OCI-LY3 (cell line): Measurements from ENCODE around the gene CREBL2.

ENCODE experiments used
- H2AFZ ChIP-seq: fragments of 200-600, 300-600 bp; shearing (Covaris generic); 2 replicates; pipeline ENCODE4 v1.6.0; 2014; ENCODE audit warnings: antibody characterized with exemption, low read depth, low read length
- H3K27ac ChIP-seq: fragments of 200-600, 300-600 bp; sonication (generic); 2 replicates; pipeline ENCODE4 v1.5.1; 2014; ENCODE audit warnings: mild to moderate bottlenecking, low read length, moderate library complexity, mixed read lengths
- H3K27me3 ChIP-seq: fragments of 200-600, 300-600 bp; sonication (generic); 2 replicates; pipeline ENCODE4 v1.6.1; 2014; ENCODE audit warnings: low read depth, low read length, mixed read lengths
- H3K36me3 ChIP-seq: fragments of 200-600, 300-600 bp; sonication (generic); replicated peaks from 2 replicates; pipeline ENCODE3; 2014; ENCODE audit warnings: low read depth, low read length, mixed read lengths
- H3K4me1 ChIP-seq: fragments of 300-600, 200-600 bp; sonication (generic); 2 replicates; pipeline ENCODE4 v1.6.1; 2014; ENCODE audit warnings: low read length, mixed read lengths
- H3K4me2 ChIP-seq: fragments of 200-600, 300-600 bp; sonication (generic); 2 replicates; pipeline ENCODE4 v1.6.1; 2014; ENCODE audit warnings: low read length, mixed read lengths
- H3K4me3 ChIP-seq: fragments of 300-600, 200-600 bp; sonication (generic); 2 replicates; pipeline ENCODE4 v1.5.1; 2014; ENCODE audit warnings: antibody characterized with exemption, mild to moderate bottlenecking, low read length, moderate library complexity
- H3K79me2 ChIP-seq: fragments of 300-600, 200-600 bp; shearing (Covaris generic); 2 replicates; pipeline ENCODE4 v1.6.1; 2014; ENCODE audit warnings: mild to moderate bottlenecking, low read length, mixed read lengths
- H3K9ac ChIP-seq: fragments of 300-600, 200-600 bp; shearing (Covaris generic); 2 replicates; pipeline ENCODE4 v1.6.0; 2014; ENCODE audit warnings: mild to moderate bottlenecking, low read length, moderate library complexity
- H3K9me3 ChIP-seq: fragments of 200-600, 300-600 bp; shearing (Covaris generic); 2 replicates; pipeline ENCODE4 v1.6.1; 2014; ENCODE audit warnings: low read length, mixed read lengths; ENCODE audit not compliant: insufficient read depth
- H4K20me1 ChIP-seq: fragments of 200-600, 300-600 bp; sonication (generic); 2 replicates; pipeline ENCODE4 v1.6.1; 2016; ENCODE audit warnings: low read length, mixed read lengths; ENCODE audit not compliant: insufficient read depth
- CTCF ChIP-seq: fragments of 200-600, 300-600 bp; sonication (generic); IDR thresholded peaks from 2 replicates; pipeline ENCODE4 v1.5.1; 2014; ENCODE audit warnings: antibody characterized with exemption, low read length, low read depth
- EZH2phosphoT487 ChIP-seq: fragments of 200-600 bp; shearing (Covaris generic); IDR thresholded peaks from 2 replicates; pipeline ENCODE4 v1.6.1; 2018; ENCODE audit warnings: antibody characterized with exemption, mixed run types, low read depth

The CREBL2 gene

GRCh38 chr12:12663644-12664294, 52.1 kb downstream of the CREBL2 start:
- Histone ChIP-seq H3K9me3 (no peaks in the 10 kb centered on the region), H3K4me3 (no peak overlapping the region), H3K27me3 (peaks cover 4% of the 10 kb centered on the region; the same call in 1 of the 2 replicates), H3K4me1 (no peaks in the 10 kb centered on the region), H3K9ac (no peak overlapping the region), H3K4me2 (no peak overlapping the region), H3K36me3 (no peaks in the 10 kb centered on the region), H2AFZ (no peak overlapping the region), H4K20me1 (no peaks in the 10 kb centered on the region), H3K79me2 (no peaks in the 10 kb centered on the region), H3K27ac (no peak overlapping the region)
- TF ChIP-seq CTCF = no peak
- TF ChIP-seq EZH2phosphoT487 = no peak

GRCh38 chr12:12665194-12665593, 53.5 kb downstream of the CREBL2 start:
- H2AFZ ChIP-seq = no peak overlapping the region
- TF ChIP-seq CTCF (no peak), EZH2phosphoT487 (no peak)
- no peaks in the 10 kb centered on the region for H4K20me1 ChIP-seq
- no peaks in the 10 kb centered on the region for H3K36me3 ChIP-seq
- no peak overlapping the region for H3K4me2 ChIP-seq
- no peak overlapping the region for H3K9ac ChIP-seq
- H3K79me2 ChIP-seq = no peaks in the 10 kb centered on the region
- H3K4me1 ChIP-seq = no peaks in the 10 kb centered on the region
- H3K9me3 ChIP-seq = no peaks in the 10 kb centered on the region
- H3K27me3 ChIP-seq = peaks cover 4% of the 10 kb centered on the region; the same call in 1 of the 2 replicates
- no peak overlapping the region for H3K4me3 ChIP-seq
- H3K27ac ChIP-seq = no peak overlapping the region

- no peak overlapping the region for H3K9ac ChIP-seq
- peaks cover 4% of the 10 kb centered on the region; the same call in 1 of the 2 replicates for H3K27me3 ChIP-seq
- no peaks in the 10 kb centered on the region for H4K20me1 ChIP-seq
- no peaks in the 10 kb centered on the region for H3K9me3 ChIP-seq
- H3K4me1 ChIP-seq = no peaks in the 10 kb centered on the region
- no peak overlapping the region for H3K4me2 ChIP-seq
- no peak overlapping the region for H3K27ac ChIP-seq
- H3K36me3 ChIP-seq = no peaks in the 10 kb centered on the region
- no peak overlapping the region for H3K4me3 ChIP-seq
- no peak overlapping the region for H2AFZ ChIP-seq
- no peaks in the 10 kb centered on the region for H3K79me2 ChIP-seq
- TF ChIP-seq CTCF (no peak), EZH2phosphoT487 (no peak)
Measured at GRCh38 chr12:12668005-12668404, 56.3 kb downstream of the CREBL2 start.

GRCh38 chr12:12669020-12669419, 57.3 kb downstream of the CREBL2 start:
- Histone ChIP-seq H3K36me3 (no peaks in the 10 kb centered on the region), H3K4me3 (no peak overlapping the region), H3K4me2 (no peak overlapping the region), H3K9ac (no peak overlapping the region), H3K4me1 (no peaks in the 10 kb centered on the region), H2AFZ (no peak overlapping the region), H3K9me3 (no peaks in the 10 kb centered on the region), H3K79me2 (no peaks in the 10 kb centered on the region), H3K27me3 (peaks cover 4% of the 10 kb centered on the region; the same call in 1 of the 2 replicates), H4K20me1 (no peaks in the 10 kb centered on the region), H3K27ac (no peak overlapping the region)
- TF ChIP-seq EZH2phosphoT487 (no peak), CTCF (no peak)
